Lung (tissue), 12 donors: Measurements from ENCODE around the gene MCUB. TPM values are rescaled to one million over a fixed set of nuclear protein-coding genes. Genes with fewer than 3 reads are reported as not detected.

Source experiments
- ATAC-seq: fragments of 200-7000 bp; cut with Tn5 transposase; one replicate; pipeline ENCODE4 v1.9.1; 2020; ENCODE audit warnings: moderate number of reproducible peaks; ENCODE audit not compliant: insufficient read depth, low FRiP score
- DNase-seq, 3 donors: peaks; one replicate each; pipeline ENCODE4 v3.0.0-alpha.2; 2013 to 2017
- H3K27ac ChIP-seq, 2 donors: one replicate each; pipeline ENCODE4 v1.5.1; 2013; ENCODE audit warnings: mild to moderate bottlenecking in 2 of 2, moderate library complexity in 2 of 2, control low read depth in 1 of 2, inconsistent platforms in 1 of 2, low read depth in 1 of 2, low read length in 1 of 2
- H3K27me3 ChIP-seq, 3 donors: one replicate each; pipeline ENCODE4 v1.5.1; 2013; ENCODE audit warnings: low read length in 2 of 3; ENCODE audit not compliant: control insufficient read depth in 3 of 3, insufficient read depth in 3 of 3
- H3K36me3 ChIP-seq, 4 donors: one replicate each; pipeline ENCODE4 v1.5.1; 2013; ENCODE audit warnings: low read length in 4 of 4, mild to moderate bottlenecking in 1 of 4, moderate library complexity in 1 of 4; ENCODE audit not compliant: control insufficient read depth in 4 of 4, insufficient read depth in 4 of 4
- H3K4me1 ChIP-seq, 5 donors: one replicate each; pipeline ENCODE4 v1.5.1; 2013; ENCODE audit warnings: low read length in 5 of 5, mild to moderate bottlenecking in 2 of 5, moderate library complexity in 1 of 5; ENCODE audit not compliant: control insufficient read depth in 5 of 5, insufficient read depth in 5 of 5
- H3K4me3 ChIP-seq: one replicate; pipeline ENCODE4 v1.5.1; 2013; ENCODE audit warnings: mild to moderate bottlenecking, control low read depth, moderate library complexity
- H3K9ac ChIP-seq, 2 donors: one replicate each; pipeline ENCODE4 v1.5.1; 2013; ENCODE audit warnings: low read length in 2 of 2, control low read depth in 1 of 2; ENCODE audit not compliant: insufficient read depth in 1 of 2
- H3K9me3 ChIP-seq, 4 donors: one replicate each; pipeline ENCODE4 v1.5.1; 2013; ENCODE audit warnings: low read length in 3 of 4, mild to moderate bottlenecking in 1 of 4, moderate library complexity in 1 of 4; ENCODE audit not compliant: control insufficient read depth in 4 of 4, insufficient read depth in 3 of 4
- WGBS, 2 donors: extraction: QIAGEN DNeasy Blood & Tissue Kit; methylation state at CpG; one replicate each; pipeline ENCODE4 v1.1.7; 2013; 5-methylcytosine and 5-hydroxymethylcytosine counted together
- polyA plus RNA-seq, 2 donors: library from polyadenylated mRNA; stranded (reverse); fragments of 200-250 nt; gene quantifications; one replicate each; pipeline ENCODE4 v1.2.1, GENCODE V29; 2013
- total RNA-seq, 2 donors: library from RNA; depleted of rRNA in 1 of 2; stranded (reverse); fragments of >200 nt in 1 of 2; gene quantifications; one replicate each; pipeline ENCODE4 v1.2.1, GENCODE V29; 2014 to 2021
- TF ChIP-seq, protein P1 (sequence below): IDR thresholded peaks from 2 replicates; pipeline ENCODE4 v1.5.1; 2012; ENCODE audit warnings: mild to moderate bottlenecking; ENCODE audit errors: control extremely low read depth, extremely low read depth
- donor health status: control.
- donor health status: control.
- donor health status: Bipolar disorder and iron deficiency.
- donor health status: healthy.
- donor health status: DM: yes; HTN: yes; CAD: no.

Gene MCUB
- total and polyA plus RNA-seq, 4 donors = 9.2 to 25.3 (median 15.9) TPM

DNA sequence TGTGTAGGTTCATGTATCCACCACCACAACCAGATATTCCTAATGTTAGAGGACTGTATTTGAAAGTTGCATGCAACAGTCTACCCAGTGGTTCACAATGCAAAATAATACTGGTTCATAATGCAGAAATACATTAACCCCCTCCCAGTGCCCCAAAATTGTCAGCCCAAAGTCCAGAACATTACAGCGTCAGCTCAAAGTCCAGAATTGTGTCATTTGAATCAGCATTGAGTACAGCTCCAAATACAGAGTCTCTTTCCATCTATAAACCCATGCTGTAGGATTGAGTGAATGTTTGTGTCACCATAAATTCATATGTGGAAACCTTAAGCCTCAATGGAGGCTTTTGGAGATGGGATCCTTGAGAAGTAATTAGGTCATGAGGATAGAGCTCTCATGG is 54.0 kb downstream of the MCUB start:
- Histone ChIP-seq H3K4me3 (no peak overlapping the region), H3K9ac (no peak overlapping the region), H3K9me3 (no peaks in the 10 kb centered on the region), H3K27ac (no peak overlapping the region), H3K27me3 (no peaks in the 10 kb centered on the region), H3K36me3 (no peaks in the 10 kb centered on the region), H3K4me1 (no peaks in the 10 kb centered on the region)
- DNase-seq (no peak), ATAC-seq (no peak)
- 91 to 99% methylated on average over 1 of the region's 1 CpG for WGBS, 2 donors
- TF ChIP-seq, protein P1, sequence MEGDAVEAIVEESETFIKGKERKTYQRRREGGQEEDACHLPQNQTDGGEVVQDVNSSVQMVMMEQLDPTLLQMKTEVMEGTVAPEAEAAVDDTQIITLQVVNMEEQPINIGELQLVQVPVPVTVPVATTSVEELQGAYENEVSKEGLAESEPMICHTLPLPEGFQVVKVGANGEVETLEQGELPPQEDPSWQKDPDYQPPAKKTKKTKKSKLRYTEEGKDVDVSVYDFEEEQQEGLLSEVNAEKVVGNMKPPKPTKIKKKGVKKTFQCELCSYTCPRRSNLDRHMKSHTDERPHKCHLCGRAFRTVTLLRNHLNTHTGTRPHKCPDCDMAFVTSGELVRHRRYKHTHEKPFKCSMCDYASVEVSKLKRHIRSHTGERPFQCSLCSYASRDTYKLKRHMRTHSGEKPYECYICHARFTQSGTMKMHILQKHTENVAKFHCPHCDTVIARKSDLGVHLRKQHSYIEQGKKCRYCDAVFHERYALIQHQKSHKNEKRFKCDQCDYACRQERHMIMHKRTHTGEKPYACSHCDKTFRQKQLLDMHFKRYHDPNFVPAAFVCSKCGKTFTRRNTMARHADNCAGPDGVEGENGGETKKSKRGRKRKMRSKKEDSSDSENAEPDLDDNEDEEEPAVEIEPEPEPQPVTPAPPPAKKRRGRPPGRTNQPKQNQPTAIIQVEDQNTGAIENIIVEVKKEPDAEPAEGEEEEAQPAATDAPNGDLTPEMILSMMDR = no peak

DNA sequence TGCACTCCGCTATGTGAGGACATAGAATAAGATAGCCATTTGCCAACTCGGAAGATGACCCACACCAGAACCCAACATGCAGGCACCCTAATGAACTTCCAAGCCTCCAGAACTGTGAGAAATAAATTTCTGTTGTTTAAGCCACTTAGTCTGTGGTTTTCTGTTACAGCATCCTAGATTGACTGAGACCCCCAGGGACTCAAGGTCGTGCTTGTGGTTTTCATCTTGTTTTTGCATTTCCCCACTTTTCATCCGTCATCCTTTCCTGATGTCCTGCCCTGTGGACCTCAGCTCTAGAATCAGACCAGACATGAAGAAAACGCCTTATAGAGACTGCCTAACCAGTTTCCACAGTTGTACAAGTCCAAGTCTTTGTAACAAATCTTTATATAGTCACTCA is 54.4 kb downstream of the MCUB start:
- Histone ChIP-seq H3K4me3 (no peak overlapping the region), H3K4me1 (no peaks in the 10 kb centered on the region), H3K9me3 (no peaks in the 10 kb centered on the region), H3K27me3 (no peaks in the 10 kb centered on the region), H3K27ac (no peak overlapping the region), H3K36me3 (no peaks in the 10 kb centered on the region), H3K9ac (no peak overlapping the region)
- DNase-seq = no peak
- TF ChIP-seq, protein P1 = no peak
- ATAC-seq = no peak
- 79 to 85% methylated on average over 5 of the region's 5 CpGs for WGBS, 2 donors

DNA sequence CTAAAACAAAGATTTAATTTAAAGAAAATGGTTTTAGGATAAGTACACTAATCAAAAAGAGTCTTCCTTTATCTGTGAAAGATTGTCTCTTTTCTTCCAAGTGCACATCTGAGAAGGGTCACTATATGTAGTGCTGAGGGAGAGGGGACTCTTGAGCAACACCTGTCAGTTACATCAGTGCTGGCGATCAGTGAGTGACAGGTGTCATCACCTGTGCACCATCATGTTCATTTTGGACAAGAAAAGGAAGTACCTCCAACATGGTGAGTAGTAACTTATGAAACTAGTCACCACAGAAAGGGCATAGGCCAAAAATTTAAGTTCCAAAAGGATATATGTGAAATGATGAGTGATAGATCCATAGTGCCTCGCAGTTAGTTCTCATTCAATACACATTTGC is 55.7 kb downstream of the MCUB start:
- H3K4me1 ChIP-seq = no peaks in the 10 kb centered on the region
- no peaks in the 10 kb centered on the region for H3K27me3 ChIP-seq
- H3K4me3 ChIP-seq = no peak overlapping the region
- TF ChIP-seq, protein P1 = no peak
- no peaks in the 10 kb centered on the region for H3K9me3 ChIP-seq
- no peak overlapping the region for H3K9ac ChIP-seq
- ATAC-seq (no peak), DNase-seq (no peak)
- WGBS, 2 donors = 91 to 92% methylated on average over 2 of the region's 2 CpGs
- H3K27ac ChIP-seq = no peak overlapping the region
- H3K36me3 ChIP-seq = no peaks in the 10 kb centered on the region

DNA sequence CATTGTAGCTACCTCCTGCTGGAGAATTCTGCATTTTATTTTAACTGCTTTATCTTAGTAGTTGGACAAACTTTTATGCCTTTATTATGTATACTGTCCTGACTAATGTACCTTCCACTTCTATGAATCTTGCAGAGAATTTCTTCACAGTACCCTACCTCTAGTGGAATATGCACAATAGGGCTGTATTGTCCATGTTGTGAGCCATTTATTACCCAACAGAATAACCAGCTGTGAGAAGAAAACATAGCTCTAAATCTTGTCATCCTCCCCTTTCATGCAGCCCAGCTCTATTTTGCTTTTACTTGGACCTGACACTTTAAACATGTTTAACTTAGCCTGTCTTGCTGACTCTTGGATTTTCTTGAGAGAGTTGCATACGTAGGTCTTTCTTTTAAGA is 56.2 kb downstream of the MCUB start:
- Histone ChIP-seq H3K4me1 (no peaks in the 10 kb centered on the region), H3K9ac (no peak overlapping the region), H3K36me3 (no peaks in the 10 kb centered on the region), H3K4me3 (no peak overlapping the region), H3K9me3 (no peaks in the 10 kb centered on the region), H3K27ac (no peak overlapping the region), H3K27me3 (no peaks in the 10 kb centered on the region)
- no peak for DNase-seq
- TF ChIP-seq, protein P1 = no peak
- WGBS, 2 donors = 95 to 97% methylated on average over 1 of the region's 1 CpG
- no peak for ATAC-seq
